ENCODE measurements around the gene PXMP2.
"Not testable (repeated sequence)": the region's sequence is repeated elsewhere in the genome, so short reads cannot be mapped to it uniquely, and the experiment has no call there.

The PXMP2 gene

GRCh38 chr12:132747395-132747794, 60.0 kb downstream of the PXMP2 start:
- DNase-seq (ENCODE audit: low read depth in 2 of 3, low spot score in 1 of 3), result no peak

- DNase-seq (ENCODE audit: low read depth in 2 of 3, low spot score in 1 of 3), result no peak
These were observed 60.5 kb downstream of the PXMP2 start for GRCh38 chr12:132747896-132748295.

GRCh38 chr12:132748319-132748718, 60.9 kb downstream of the PXMP2 start:
- DNase-seq (ENCODE audit: low read depth in 2 of 3, low spot score in 1 of 3), result no peak

- not testable (repeated sequence) for DNase-seq (ENCODE audit: low read depth in 2 of 3, low spot score in 1 of 3)
These were observed 66.3 kb downstream of the PXMP2 start for GRCh38 chr12:132753670-132754069.

- DNase-seq (ENCODE audit: low read depth in 2 of 3, low spot score in 1 of 3), result no peak
These were observed 67.0 kb downstream of the PXMP2 start for GRCh38 chr12:132754160-132754932.

Data from stimulated activated CD4-positive, alpha-beta T cell treated with anti-CD3 and anti-CD28 coated beads, Interleukin-12 subunit alpha, Interleukin-12 subunit beta, amount 100 ng/mL, for 48 hours (primary cell).